GM12874 (cell line): Measurements from ENCODE around the gene NIP7.

Experiments used
- CTCF ChIP-seq: IDR thresholded peaks from 2 replicates; pipeline ENCODE4 v1.5.1; 2011; ENCODE audit warnings: low read depth, mild to moderate bottlenecking, control low read depth, low read length, moderate library complexity; ENCODE audit not compliant: insufficient read depth

Gene NIP7

GRCh38 chr16:69314534-69314933 is 25.0 kb upstream of the NIP7 start:
- no peak for TF ChIP-seq CTCF

- no peak for TF ChIP-seq CTCF
Measured at GRCh38 chr16:69315486-69316311, 23.9 kb upstream of the NIP7 start.

DNA sequence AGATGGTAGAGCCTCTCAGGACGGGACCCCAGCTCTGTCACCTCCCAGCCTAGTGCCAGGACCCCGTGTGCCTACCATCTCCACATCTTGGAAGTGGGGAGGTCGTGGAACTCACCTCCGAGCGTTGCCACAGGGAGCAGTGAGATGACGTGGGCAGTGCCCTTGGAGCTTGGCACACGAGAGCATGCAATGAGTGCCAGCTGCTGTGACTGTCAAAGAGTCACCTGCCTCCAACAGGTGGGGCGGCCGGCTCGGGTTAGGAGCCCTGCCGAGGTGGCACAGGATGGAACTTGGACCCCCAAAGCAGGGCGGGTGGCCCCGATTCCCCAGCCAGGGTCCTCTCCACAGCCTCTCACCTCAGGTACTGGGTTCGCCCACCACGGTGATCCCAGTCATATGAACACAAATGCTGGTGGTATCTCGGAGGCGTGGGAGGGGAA is 23.0 kb upstream of the NIP7 start:
- no peak for TF ChIP-seq CTCF

DNA sequence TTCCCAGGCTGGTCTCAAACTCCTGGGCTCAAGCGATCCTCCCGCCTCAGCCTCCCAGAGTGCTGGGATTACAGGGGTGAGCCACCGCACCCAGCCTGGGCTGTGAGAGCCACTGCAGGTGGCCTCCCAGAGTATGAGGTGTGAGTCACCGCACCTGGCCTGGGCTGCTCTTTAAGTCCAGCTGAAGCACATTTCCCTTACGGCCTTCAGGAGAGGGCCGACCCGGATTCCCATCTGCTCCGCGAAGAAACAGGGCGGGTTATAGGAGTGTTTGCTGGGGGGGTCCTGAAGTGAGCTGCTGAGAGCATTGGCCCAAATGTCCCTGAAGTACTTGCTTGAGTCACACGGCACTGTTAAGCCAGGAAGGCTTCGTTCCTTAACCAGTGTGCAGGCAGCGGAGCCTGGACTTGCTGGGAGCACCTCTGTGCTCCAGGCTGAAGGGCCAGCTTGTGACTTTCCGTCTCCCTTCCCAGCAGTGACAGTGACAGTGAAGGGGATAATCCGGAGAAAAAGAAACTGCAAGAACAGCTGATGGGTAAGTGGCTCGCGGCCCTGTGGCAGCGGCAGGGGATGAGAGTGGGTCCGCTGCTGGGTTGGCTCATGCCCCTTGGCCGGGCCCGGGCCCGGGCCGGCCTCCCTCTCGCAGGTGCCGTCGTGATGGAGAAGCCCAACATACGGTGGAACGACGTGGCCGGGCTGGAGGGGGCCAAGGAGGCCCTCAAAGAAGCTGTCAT is 21.2 kb upstream of the NIP7 start:
- TF ChIP-seq CTCF: no peak

- TF ChIP-seq CTCF: no peak
Measured at GRCh38 chr16:69318911-69319289, 20.7 kb upstream of the NIP7 start.

DNA sequence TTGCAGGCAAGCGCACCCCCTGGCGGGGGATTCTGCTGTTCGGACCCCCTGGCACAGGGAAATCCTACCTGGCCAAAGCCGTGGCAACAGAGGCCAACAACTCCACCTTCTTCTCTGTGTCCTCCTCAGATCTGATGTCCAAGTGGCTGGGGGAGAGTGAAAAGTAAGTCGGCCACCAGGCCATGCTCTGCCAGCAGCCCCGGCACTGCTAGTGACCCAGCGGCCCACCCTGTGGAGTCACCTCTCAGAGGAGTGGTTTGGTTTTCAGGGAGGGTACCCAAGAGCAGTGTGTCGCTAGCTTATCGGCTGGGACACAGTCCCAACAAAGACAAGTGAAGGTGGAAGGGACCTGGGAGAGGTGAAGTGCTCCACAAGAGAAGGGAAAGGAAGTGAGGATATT is 20.2 kb upstream of the NIP7 start:
- no peak for TF ChIP-seq CTCF

GRCh38 chr16:69319826-69320739 is 19.5 kb upstream of the NIP7 start:
- TF ChIP-seq CTCF: no peak
